Stimulated activated CD4-positive, alpha-beta T cell treated with anti-CD3 and anti-CD28 coated beads, TNF-alpha, amount 100 ng/mL, for 1 hour (primary cell): ENCODE data around the gene GZF1.

ENCODE experiments used
- DNase-seq, 3 donors: peaks; one replicate each; pipeline ENCODE4 v3.0.0-alpha.2; 2020; ENCODE audit warnings: low read depth in 3 of 3, low spot score in 1 of 3

The GZF1 gene

GRCh38 chr20:23368316-23369071 is 6.5 kb downstream of the GZF1 start:
- DNase-seq, result no peak

GRCh38 chr20:23369072-23369823 is 7.3 kb downstream of the GZF1 start:
- DNase-seq, result no peak

DNA sequence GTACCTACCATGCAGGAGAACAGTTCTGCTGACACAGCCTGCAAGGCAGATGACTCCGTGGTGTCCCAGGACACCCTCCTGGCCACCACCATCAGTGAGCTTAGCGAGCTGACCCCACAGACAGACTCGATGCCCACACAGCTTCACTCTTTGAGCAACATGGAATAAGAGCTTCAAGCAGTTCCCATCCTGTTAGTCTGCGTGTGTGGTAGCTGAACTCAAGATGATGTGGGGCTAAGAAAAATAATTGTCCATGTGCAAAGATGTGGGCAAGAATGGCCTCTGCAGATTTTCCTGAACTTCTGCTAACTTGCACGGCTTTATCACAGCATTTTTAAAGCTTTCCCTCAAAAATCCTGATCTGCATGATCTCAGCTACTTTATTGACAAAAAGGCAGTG is 8.3 kb downstream of the GZF1 start:
- DNase-seq, result no peak

GRCh38 chr20:23370873-23371272 is 8.9 kb downstream of the GZF1 start:
- no peak for DNase-seq

DNA sequence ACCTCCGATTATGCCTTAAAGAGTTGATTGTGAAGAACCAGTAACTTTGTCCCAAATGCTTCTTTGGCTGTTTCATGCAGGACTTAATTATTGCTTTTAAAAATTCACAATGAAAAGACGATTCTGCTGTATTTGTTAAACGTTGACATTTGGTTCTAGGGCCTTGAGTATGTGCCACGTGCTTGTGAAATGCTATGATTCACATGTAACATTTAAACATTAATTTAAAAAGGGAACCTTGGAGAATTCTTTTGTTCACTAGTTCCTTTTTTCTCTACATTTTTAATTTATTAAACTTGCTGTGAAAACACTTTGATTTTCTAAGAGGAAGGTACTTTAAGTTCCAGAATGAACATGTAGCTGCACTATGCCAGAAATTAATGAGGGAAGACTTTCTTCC is 9.5 kb downstream of the GZF1 start:
- DNase-seq, result no peak

- DNase-seq, result no peak
These were observed 12.5 kb downstream of the GZF1 start for GRCh38 chr20:23374441-23374840.

GRCh38 chr20:23375827-23376226 is 13.8 kb downstream of the GZF1 start:
- no peak for DNase-seq

GRCh38 chr20:23379772-23380171 is 17.8 kb downstream of the GZF1 start:
- no peak for DNase-seq

DNA sequence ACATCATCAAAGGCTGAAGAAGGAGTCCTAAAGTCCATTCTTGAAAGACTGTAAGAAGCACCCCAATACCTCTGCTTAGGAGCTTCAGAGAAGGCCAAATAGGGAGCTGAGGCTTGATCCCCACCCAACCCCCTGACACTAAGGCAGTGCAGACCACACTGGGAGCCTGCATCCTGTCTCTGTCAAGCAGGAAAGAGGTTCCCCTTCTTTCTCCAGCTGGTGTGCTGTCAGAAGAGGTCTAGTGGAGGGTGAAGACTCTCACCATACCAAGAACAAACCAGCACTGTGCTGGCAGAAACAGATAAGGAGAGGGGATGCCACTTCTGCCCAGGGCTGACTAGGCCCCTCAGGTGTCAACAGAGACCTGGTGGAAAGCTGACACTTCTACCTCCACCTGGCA is 19.9 kb downstream of the GZF1 start:
- DNase-seq, result no peak

- no peak for DNase-seq
These were observed 24.5 kb downstream of the GZF1 start for GRCh38 chr20:23386304-23387117.

DNA sequence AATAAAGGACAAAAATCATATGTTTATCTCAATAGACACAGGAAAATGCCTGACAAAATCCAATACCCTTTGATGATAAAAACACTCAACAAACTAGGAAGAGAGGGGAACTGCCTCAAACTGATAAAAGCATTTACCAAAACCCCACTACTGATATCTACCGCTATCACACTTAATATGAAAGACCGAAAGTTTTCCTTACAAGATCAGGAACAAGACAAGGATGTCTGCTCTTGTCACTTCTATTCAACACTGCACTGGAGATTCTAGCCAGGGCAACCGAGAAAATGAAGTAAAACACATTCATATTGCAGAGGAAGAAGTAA is 25.1 kb downstream of the GZF1 start:
- DNase-seq, result no peak

GRCh38 chr20:23390091-23390774 is 28.3 kb downstream of the GZF1 start:
- no peak for DNase-seq

GRCh38 chr20:23391707-23392310 is 29.8 kb downstream of the GZF1 start:
- DNase-seq, result no peak

GRCh38 chr20:23393996-23394775 is 32.2 kb downstream of the GZF1 start:
- DNase-seq, result no peak

- no peak for DNase-seq
These were observed 35.1 kb downstream of the GZF1 start for GRCh38 chr20:23396950-23397627.

GRCh38 chr20:23397961-23398360 is 36.0 kb downstream of the GZF1 start:
- DNase-seq, result no peak

DNA sequence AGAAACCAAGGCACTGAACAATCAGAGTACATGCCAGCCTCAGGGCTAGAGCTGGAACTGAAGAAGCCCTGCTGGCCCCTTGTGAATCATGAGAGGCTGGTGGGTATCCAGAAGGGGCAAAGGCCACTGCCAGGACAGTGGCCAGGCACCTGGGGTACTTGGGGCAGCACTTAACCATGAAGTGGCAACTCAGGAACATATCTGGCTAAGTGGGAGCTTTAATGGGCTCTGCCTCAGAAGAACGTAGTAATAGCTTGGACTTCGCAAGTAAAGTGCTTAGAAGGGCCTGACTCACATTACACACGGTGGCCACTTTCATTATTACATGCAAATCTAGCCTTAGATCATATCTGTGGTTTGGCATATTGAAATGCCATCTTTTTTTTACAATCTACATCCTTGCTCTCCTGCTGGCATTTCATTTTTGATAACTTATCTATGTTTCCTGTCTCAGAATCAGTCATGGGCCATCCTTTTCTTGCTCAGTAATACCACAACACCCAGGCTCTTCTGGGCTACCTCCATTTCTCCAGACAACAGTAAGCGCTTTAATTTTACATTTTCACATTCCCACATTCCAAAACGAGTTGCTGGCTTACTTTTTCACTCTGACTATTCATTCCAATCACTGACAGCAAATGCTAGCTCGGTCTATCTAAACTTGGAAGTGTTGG is 37.7 kb downstream of the GZF1 start:
- no peak for DNase-seq

DNA sequence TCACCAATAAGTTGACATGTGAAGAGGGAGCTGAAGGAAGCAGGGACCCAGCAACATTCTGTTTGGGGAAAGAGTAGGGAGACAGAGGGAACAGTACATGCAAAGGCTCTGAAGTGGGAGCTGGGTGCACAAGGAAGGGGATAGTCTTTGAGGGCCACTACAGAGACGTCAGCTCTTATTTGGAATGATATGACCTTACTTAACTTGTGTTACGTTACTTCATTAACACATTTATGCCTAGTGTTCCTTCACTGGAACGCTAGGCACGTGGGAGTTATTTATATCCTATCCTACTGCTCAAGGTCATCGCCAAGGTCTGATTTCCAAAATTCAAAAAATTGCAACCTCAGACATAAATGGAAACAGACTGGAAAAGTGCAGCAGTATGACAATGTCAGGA is 39.1 kb downstream of the GZF1 start:
- DNase-seq, result no peak

DNA sequence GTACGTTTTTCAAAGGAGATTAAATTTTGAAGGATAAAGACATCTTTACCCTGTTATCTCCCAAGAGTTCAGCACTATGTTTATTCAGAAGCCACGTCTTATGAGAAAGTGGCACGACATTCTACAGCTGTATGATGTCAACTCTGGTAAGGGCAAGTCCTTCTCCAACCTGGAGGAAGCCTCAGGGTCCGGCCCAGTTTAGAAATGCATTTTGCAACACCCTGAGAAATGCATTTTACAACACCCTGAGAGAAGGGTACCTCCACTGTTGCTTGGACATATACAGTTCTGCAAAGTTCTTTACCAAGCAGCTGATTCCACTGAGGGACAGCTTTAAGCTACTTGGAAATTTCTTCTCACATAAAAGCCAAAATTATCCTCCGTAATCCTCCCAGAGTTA is 41.8 kb downstream of the GZF1 start:
- DNase-seq, result no peak
